Calu3 (cell line): ENCODE measurements around the gene NXN. TPM values are rescaled to one million over a fixed set of nuclear protein-coding genes. Genes with fewer than 3 reads are reported as not detected.
"Not testable (repeated sequence)": the region's sequence is repeated elsewhere in the genome, so short reads cannot be mapped to it uniquely, and the experiment has no call there.

Source experiments
- BruUV-seq: library from RNA; stranded (reverse); fragments of 400-500 nt; replicated peaks from 2 replicates; lab custom pipeline; 2021; lab: Mats Ljungman, UMichigan
- CTCF ChIA-PET: fragments of 300-600 bp; sonication (Branson Sonifier 250); formaldehyde crosslinking; loops from one replicate; lab custom pipeline; 2022; ENCODE audit warnings: antibody characterized with exemption; lab: Charles Lee
- DNase-seq: peaks from one replicate; pipeline ENCODE4 v3.0.0; 2022
- H3K27ac Mint-ChIP-seq: one replicate; pipeline ENCODE4 v1.8.0; 2022; ENCODE audit warnings: mixed read lengths; ENCODE audit not compliant: unreplicated experiment
- H3K27me3 Mint-ChIP-seq: one replicate; pipeline ENCODE4 v1.8.0; 2022; ENCODE audit warnings: mixed read lengths; ENCODE audit not compliant: unreplicated experiment
- H3K36me3 Mint-ChIP-seq: one replicate; pipeline ENCODE4 v1.8.0; 2022; ENCODE audit warnings: mild to moderate bottlenecking, moderate library complexity, mixed read lengths; ENCODE audit not compliant: insufficient read depth, unreplicated experiment
- H3K4me1 Mint-ChIP-seq: one replicate; pipeline ENCODE4 v1.8.0; 2022; ENCODE audit warnings: mild to moderate bottlenecking, low read depth, mixed read lengths; ENCODE audit not compliant: unreplicated experiment
- H3K4me3 Mint-ChIP-seq: one replicate; pipeline ENCODE4 v1.8.0; 2022; ENCODE audit warnings: mild to moderate bottlenecking, low read depth, moderate library complexity, mixed read lengths; ENCODE audit not compliant: unreplicated experiment
- H3K9me3 Mint-ChIP-seq: one replicate; pipeline ENCODE4 v1.8.0; 2022; ENCODE audit warnings: low read depth, mixed read lengths; ENCODE audit not compliant: unreplicated experiment
- intact Hi-C: fragments of 100-400 bp; cut with micrococcal nuclease; formaldehyde crosslinking; loops from one replicate; pipeline ENCODE4 v1.10.0; 2022; ENCODE audit not compliant: unreplicated experiment
- total RNA-seq: library from RNA; stranded (reverse); gene quantifications from 2 replicates; pipeline ENCODE4 v1.2.3, GENCODE V29; 2022
- TF ChIP-seq, protein P1 (sequence below): fragments of 200-600 bp; IDR thresholded peaks from one replicate; pipeline ENCODE4 v1.8.0; 2022; ENCODE audit warnings: antibody characterized with exemption; ENCODE audit not compliant: unreplicated experiment

The NXN gene
- total RNA-seq, 1 experiment from 2014 or later: 1.8 TPM

DNA sequence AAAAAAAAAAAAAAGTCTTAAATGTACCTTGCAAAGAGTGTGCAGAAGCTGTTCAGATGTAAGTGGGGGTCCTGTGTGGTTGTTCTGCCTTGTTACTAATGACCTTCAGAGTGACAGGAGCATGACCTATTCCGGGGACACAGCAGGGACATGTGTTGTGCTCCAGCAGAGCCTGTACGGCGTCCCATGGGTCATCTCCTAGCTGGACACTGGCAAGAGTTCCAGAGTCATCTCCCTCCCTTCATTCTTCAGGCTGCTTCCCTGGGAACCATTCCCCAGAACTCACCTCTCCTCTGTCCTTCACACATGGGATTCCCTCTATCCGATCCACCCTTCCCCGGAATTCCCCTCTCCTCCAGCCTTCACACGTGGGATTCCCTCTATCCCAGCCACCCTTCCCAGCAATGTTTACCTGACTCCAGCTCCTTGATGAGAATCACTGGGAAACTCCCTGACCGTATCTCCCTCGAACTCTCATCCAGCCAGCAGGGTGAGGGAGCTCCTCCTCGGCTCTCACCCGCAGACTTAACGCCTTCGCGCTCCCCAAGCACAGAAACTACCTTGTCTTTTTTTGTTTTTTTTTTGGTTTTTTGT, 111.6 kb downstream of the NXN start:
- peaks cover 5% of the 10 kb centered on the region for H3K9me3 Mint-ChIP-seq
- H3K27ac Mint-ChIP-seq: no peak overlapping the region
- CTCF ChIA-PET: interaction anchor here (0.6 kb wide), 2 partner anchors 14 to 112 kb away, joined by 3 to 4 read pairs; partner anchors contain the start of gene NXN
- H3K27me3 Mint-ChIP-seq: peaks cover 42% of the 10 kb centered on the region
- intact Hi-C loops: no loop called here
- BruUV-seq: no TSS peak
- H3K36me3 Mint-ChIP-seq: no peaks in the 10 kb centered on the region
- no peak overlapping the region for H3K4me3 Mint-ChIP-seq
- H3K4me1 Mint-ChIP-seq: no peaks in the 10 kb centered on the region
- TF ChIP-seq, protein P1, sequence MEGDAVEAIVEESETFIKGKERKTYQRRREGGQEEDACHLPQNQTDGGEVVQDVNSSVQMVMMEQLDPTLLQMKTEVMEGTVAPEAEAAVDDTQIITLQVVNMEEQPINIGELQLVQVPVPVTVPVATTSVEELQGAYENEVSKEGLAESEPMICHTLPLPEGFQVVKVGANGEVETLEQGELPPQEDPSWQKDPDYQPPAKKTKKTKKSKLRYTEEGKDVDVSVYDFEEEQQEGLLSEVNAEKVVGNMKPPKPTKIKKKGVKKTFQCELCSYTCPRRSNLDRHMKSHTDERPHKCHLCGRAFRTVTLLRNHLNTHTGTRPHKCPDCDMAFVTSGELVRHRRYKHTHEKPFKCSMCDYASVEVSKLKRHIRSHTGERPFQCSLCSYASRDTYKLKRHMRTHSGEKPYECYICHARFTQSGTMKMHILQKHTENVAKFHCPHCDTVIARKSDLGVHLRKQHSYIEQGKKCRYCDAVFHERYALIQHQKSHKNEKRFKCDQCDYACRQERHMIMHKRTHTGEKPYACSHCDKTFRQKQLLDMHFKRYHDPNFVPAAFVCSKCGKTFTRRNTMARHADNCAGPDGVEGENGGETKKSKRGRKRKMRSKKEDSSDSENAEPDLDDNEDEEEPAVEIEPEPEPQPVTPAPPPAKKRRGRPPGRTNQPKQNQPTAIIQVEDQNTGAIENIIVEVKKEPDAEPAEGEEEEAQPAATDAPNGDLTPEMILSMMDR: no peak
- no peak for DNase-seq

DNA sequence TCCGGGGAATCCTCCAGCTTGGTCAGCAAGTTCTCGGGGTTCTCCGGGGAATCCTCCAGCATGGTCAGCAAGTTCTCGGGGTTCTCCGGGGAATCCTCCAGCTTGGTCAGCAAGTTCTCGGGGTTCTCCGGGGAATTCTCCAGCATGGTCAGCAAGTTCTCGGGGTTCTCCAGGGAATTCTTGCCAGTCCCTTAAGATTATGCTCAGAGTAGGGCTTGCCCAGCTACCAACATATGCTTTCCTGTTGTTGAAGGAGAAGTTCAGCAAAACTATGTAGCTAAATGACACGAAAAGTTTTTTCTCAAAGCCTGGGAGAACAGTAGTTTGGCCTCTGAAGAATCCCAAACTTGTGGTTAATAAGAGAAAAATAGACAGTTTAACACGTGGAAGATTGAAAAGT, 112.3 kb downstream of the NXN start:
- peaks cover 36% of the 10 kb centered on the region for H3K27me3 Mint-ChIP-seq
- H3K27ac Mint-ChIP-seq, DNase-seq, H3K4me1 Mint-ChIP-seq, H3K9me3 Mint-ChIP-seq, H3K36me3 Mint-ChIP-seq, BruUV-seq, intact Hi-C loops, H3K4me3 Mint-ChIP-seq: not testable (repeated sequence)
- CTCF ChIA-PET: interaction anchor here (0.6 kb wide), 1 partner anchor 112 kb away, joined by 3 read pairs; the partner anchor contains the start of gene NXN

DNA sequence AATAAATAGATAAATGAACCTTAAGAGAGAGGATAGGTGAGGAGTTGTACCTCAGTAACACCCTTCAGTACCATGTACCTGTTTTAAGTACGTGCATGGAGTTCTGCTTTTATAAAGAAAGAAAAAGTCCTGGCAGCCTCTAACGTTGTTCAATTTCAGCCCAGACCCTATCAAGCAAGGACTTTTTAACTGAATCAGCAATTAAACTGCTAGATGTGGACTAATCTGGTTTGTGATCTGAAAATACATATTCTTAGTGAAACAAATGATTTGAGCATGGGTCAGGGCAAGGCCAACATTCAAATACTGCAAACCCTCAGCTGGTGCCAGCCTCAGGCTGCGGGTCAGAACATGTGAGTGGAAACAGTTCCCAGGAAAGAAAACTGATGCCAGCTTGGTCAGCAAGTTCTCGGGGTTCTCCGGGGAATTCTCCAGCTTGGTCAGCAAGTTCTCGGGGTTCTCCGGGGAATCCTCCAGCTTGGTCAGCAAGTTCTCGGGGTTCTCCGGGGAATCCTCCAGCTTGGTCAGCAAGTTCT, 112.9 kb downstream of the NXN start:
- Mint-ChIP-seq H3K9me3 (no peaks in the 10 kb centered on the region), H3K36me3 (peaks cover 4% of the 10 kb centered on the region), H3K27ac (no peak overlapping the region), H3K4me3 (no peak overlapping the region), H3K27me3 (peaks cover 30% of the 10 kb centered on the region), H3K4me1 (no peaks in the 10 kb centered on the region)
- intact Hi-C loops: no loop called here
- DNase-seq: no peak
- BruUV-seq: no TSS peak
- TF ChIP-seq, protein P1: no peak
- CTCF ChIA-PET: no interaction called here

DNA sequence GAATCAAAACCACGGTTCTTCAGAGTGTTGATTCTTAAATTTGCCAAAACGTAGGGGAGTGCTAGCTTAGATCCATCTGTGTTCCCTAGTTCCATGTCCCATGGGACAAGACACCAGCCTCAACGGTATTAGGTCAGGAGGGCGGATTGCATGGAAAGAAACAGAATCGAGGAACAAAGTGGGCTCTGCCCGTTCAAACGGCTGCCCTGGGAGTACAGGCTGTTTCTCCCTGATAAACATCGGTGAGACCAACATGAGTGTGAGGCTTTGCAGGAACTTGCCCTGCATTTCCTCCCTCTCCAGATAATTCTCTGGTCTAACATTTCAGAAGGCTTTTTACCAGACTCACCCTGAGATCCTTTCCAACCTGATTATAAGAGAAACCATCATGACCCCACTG, 115.3 kb downstream of the NXN start:
- H3K4me3 Mint-ChIP-seq: no peak overlapping the region
- no peak overlapping the region for H3K27ac Mint-ChIP-seq
- no TSS peak for BruUV-seq

More for the DNA sequence above, 115.3 kb downstream of the NXN start:
- H3K27me3 Mint-ChIP-seq: peaks cover 19% of the 10 kb centered on the region
- no peaks in the 10 kb centered on the region for H3K4me1 Mint-ChIP-seq
- no peaks in the 10 kb centered on the region for H3K9me3 Mint-ChIP-seq
- intact Hi-C loops: no loop called here
- DNase-seq: no peak
- CTCF ChIA-PET: no interaction called here
- TF ChIP-seq, protein P1: no peak
- peaks cover 4% of the 10 kb centered on the region for H3K36me3 Mint-ChIP-seq
